ENCODE data around the gene SLC12A5. TPM values are rescaled to one million over a fixed set of nuclear protein-coding genes. Genes with fewer than 3 reads are reported as not detected.

SLC12A5 gene
- total and polyA plus RNA-seq, 9 of the 15 experiments (the other 6 are each of a cell fraction or from before 2014, with no cell fraction given), result 0.36 to 7.5 (median 2.1) TPM

DNA sequence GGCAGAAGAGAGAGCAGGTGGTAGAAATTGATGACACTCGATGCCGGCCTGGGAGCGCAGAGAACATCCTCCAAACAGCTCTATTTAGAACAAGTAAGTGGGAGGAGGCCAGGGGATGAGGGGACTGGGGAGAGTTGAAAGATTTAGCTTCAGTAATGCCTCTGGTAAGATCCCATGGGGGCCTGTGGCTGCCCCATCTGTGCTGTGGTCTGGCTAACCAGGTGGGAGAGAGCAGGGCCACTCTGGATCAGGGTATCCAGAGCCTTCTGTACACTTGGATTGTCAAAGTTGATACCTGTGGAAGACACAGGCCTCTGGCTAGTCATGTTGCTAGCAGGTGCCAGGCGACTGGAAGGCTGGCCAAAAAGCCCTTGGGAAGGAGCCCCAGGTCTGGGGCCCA is 33.1 kb downstream of the SLC12A5 start (continued):
- TF ChIP-seq, protein P1, sequence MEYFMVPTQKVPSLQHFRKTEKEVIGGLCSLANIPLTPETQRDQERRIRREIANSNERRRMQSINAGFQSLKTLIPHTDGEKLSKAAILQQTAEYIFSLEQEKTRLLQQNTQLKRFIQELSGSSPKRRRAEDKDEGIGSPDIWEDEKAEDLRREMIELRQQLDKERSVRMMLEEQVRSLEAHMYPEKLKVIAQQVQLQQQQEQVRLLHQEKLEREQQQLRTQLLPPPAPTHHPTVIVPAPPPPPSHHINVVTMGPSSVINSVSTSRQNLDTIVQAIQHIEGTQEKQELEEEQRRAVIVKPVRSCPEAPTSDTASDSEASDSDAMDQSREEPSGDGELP (CRISPR knock-in tag; IDR thresholded peaks at IDR 0.05; ENCODE audit: borderline replicate concordance), result no peak
- TF ChIP-seq GABPB1 (CRISPR knock-in tag; IDR thresholded peaks at IDR 0.05) (no peak), TAF1 (IDR thresholded peaks at IDR 0.05; ENCODE audit: control insufficient read depth, extremely low read depth, insufficient read depth, low read length, severe bottlenecking) (no peak)
- TF ChIP-seq, protein P2, sequence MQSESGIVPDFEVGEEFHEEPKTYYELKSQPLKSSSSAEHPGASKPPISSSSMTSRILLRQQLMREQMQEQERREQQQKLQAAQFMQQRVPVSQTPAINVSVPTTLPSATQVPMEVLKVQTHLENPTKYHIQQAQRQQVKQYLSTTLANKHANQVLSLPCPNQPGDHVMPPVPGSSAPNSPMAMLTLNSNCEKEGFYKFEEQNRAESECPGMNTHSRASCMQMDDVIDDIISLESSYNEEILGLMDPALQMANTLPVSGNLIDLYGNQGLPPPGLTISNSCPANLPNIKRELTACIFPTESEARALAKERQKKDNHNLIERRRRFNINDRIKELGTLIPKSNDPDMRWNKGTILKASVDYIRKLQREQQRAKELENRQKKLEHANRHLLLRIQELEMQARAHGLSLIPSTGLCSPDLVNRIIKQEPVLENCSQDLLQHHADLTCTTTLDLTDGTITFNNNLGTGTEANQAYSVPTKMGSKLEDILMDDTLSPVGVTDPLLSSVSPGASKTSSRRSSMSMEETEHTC (IDR thresholded peaks at IDR 0.05), result no peak

DNA sequence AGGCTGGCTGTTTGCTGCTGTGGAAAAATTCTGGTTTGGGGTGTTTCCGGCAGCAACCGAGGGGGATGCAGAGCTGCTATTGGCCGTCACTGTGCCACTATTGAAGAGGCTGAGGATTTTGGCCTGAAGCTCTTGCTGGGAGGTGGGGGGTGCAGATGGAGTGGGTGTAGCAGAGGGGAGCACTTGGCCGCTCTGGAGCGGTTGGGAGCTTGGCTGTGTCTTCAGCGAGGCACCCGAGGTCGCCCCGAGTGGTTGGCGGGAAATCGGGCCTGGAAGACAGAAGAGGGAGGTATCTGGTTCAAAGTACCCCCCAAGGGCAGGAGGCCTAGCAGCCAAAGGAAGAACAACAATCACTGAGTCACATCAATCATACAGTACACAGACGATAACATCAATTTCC is 33.6 kb downstream of the SLC12A5 start:
- ChIA-PET CTCF (ENCODE audit: low intra/inter-chr PET ratio) (interaction anchor here (0.6 kb wide), 1 partner anchor 623 kb away, joined by 3 read pairs; no protein-coding TSS in a partner anchor), POLR2A (no interaction called here)
- Histone ChIP-seq H3K4me2 (ENCODE audit: insufficient read depth, low read length) (no peak overlapping the region), H2AFZ (ENCODE audit: low read depth, low read length) (no peak overlapping the region), H3K9me3 (replicated peaks; ENCODE audit: control insufficient read depth, insufficient read depth, low read depth, low read length) (no peaks in the 10 kb centered on the region), H3K36me3 (ENCODE audit: control insufficient read depth, insufficient read depth, low read length) (peaks cover 69% of the 10 kb centered on the region), H3K27ac (ENCODE audit: extremely low read depth, low read depth, low read length) (no peak overlapping the region), H3K4me1 (replicated peaks in 1 of 2; ENCODE audit: control insufficient read depth in 2 of 2, insufficient read depth in 2 of 2, low read length in 2 of 2) (peaks cover 0 to 14% of the 10 kb centered on the region in 2 experiments; a peak in 2 of 5 replicates), H3K79me2 (ENCODE audit: control insufficient read depth, insufficient read depth, low read length) (no peaks in the 10 kb centered on the region), H3K9ac (ENCODE audit: insufficient read depth in 1 of 2, low read depth in 2 of 2, low read length in 2 of 2) (no peak overlapping the region), H3K4me3 (no peak overlapping the region), H3K27me3 (ENCODE audit: control insufficient read depth in 2 of 2, insufficient read depth in 2 of 2, low read length in 2 of 2) (no peaks in the 10 kb centered on the region), H4K20me1 (replicated peaks; ENCODE audit: control insufficient read depth, insufficient read depth, low read length) (no peaks in the 10 kb centered on the region), H3K9me1 (ENCODE audit: control insufficient read depth, insufficient read depth, low read length) (no peaks in the 10 kb centered on the region)
- 92% methylated on average over 4 of the region's 12 CpGs for WGBS (ENCODE audit: insufficient coverage, low coverage, missing lambda C conversion rate)
- intact Hi-C loops (cut with micrococcal nuclease), result no loop called here
- no TSS peak for BruUV-seq (replicated peaks)
- in situ Hi-C loops (cut with MboI), result no loop called here
- TF ChIP-seq FOXJ3 (CRISPR knock-in tag; IDR thresholded peaks at IDR 0.05) (no peak), KDM4B (IDR thresholded peaks at IDR 0.05; ENCODE audit: borderline replicate concordance in 2 of 2, low read depth in 1 of 2) (no peak), NEUROD1 (IDR thresholded peaks at IDR 0.05; ENCODE audit: borderline replicate concordance, low read depth, low read length, partially characterized antibody) (no peak)
- DNase-seq (ENCODE audit: extremely low read depth in 1 of 4, low spot score in 3 of 4) (no peak), ATAC-seq (no peak), FAIRE-seq (no peak)

Measured in K562 (cell line).